ENCODE measurements around the gene GALNT10. TPM values are rescaled to one million over a fixed set of nuclear protein-coding genes. Genes with fewer than 3 reads are reported as not detected.

Gene GALNT10
- total and polyA plus RNA-seq, 2 of the 8 experiments (the other 6 are each of a cell fraction or from before 2014, with no cell fraction given): 4.6 to 15.5 TPM

- no peak overlapping the region for H2AK5ac ChIP-seq (ENCODE audit: low read depth, low read length)
- no peak overlapping the region for H2BK15ac ChIP-seq (ENCODE audit: low read length)
- H3K27ac ChIP-seq (ENCODE audit: low read depth, low read length): no peak overlapping the region
- no peak overlapping the region for H3K56ac ChIP-seq (replicated peaks; ENCODE audit: insufficient read length, low read depth, low read length)
- H3K4me3 ChIP-seq (ENCODE audit: extremely low read depth in 1 of 4, insufficient read depth in 2 of 4, low read depth in 3 of 4, low read length in 4 of 4): no peak overlapping the region
- no peak overlapping the region for H4K91ac ChIP-seq (replicated peaks; ENCODE audit: insufficient read length, low read length)
- DNase-seq (ENCODE audit: low read depth in 1 of 2, low spot score in 2 of 2): no peak
- no peak for FAIRE-seq
- no peak overlapping the region for H3K23ac ChIP-seq (ENCODE audit: insufficient read length)
- H4K5ac ChIP-seq (ENCODE audit: insufficient read length, low read depth, low read length): no peak overlapping the region
- peaks cover 4 to 20% (median 9%) of the 10 kb centered on the region in 4 experiments for H3K4me1 ChIP-seq (replicated peaks in 1 of 4; ENCODE audit: control insufficient read depth in 3 of 4, insufficient read depth in 4 of 4, low read length in 3 of 4)
- no peaks in the 10 kb centered on the region for H3K79me1 ChIP-seq (ENCODE audit: low read depth, low read length)
- no peak overlapping the region for H2BK20ac ChIP-seq (ENCODE audit: low read length)
- no peaks in the 10 kb centered on the region for H3K36me3 ChIP-seq (ENCODE audit: control insufficient read depth in 2 of 4, insufficient read depth in 4 of 4, low read length in 3 of 4)
- no peaks in the 10 kb centered on the region for H3K27me3 ChIP-seq (replicated peaks in 1 of 4; ENCODE audit: control insufficient read depth in 3 of 4, extremely low read depth in 1 of 4, insufficient read depth in 3 of 4, low read length in 3 of 4)
- H4K8ac ChIP-seq (ENCODE audit: extremely low read depth, insufficient read depth, low read length): no peak overlapping the region
- CTCF ChIA-PET (ENCODE audit: partially characterized antibody): interaction anchor here (0.8 kb wide), 1 partner anchor 26 kb away, joined by 4 read pairs; no protein-coding TSS in a partner anchor
- no peak overlapping the region for H2BK5ac ChIP-seq (ENCODE audit: low read depth, low read length)
- no peaks in the 10 kb centered on the region for H3K23me2 ChIP-seq (ENCODE audit: low read depth, low read length)
- no peak overlapping the region for H2AFZ ChIP-seq (ENCODE audit: low read length)
- H3K9ac ChIP-seq (replicated peaks in 1 of 4; ENCODE audit: extremely low read depth in 1 of 4, low read depth in 3 of 4, low read length in 3 of 4): no peak overlapping the region
- no peak overlapping the region for H3K18ac ChIP-seq (ENCODE audit: extremely low read depth, low read length)
- H3K79me2 ChIP-seq (ENCODE audit: control insufficient read depth in 1 of 2, insufficient read depth in 2 of 2, low read length in 2 of 2): no peaks in the 10 kb centered on the region
- POLR2A ChIA-PET (ENCODE audit: partially characterized antibody): no interaction called here
- H3K14ac ChIP-seq (ENCODE audit: insufficient read length): no peak overlapping the region
- no peaks in the 10 kb centered on the region for H4K20me1 ChIP-seq (replicated peaks in 1 of 2; ENCODE audit: control insufficient read depth in 1 of 2, insufficient read depth in 2 of 2, low read length in 2 of 2)
- no peak overlapping the region for H2BK120ac ChIP-seq (replicated peaks; ENCODE audit: low read depth, low read length)
- peaks cover 4 to 6% of the 10 kb centered on the region in 2 experiments; a peak in 2 of 4 replicates for H3K9me3 ChIP-seq (ENCODE audit: insufficient read depth in 2 of 2, low read depth in 1 of 2, low read length in 1 of 2)
- H2BK12ac ChIP-seq (ENCODE audit: low read depth, low read length): no peak overlapping the region
- 82% methylated on average over 3 of the region's 3 CpGs; no CpG with 5 or more reads in 1 of the 2 experiments for WGBS, 2 experiments (ENCODE audit: extremely low coverage in 1 of 2, insufficient coverage in 1 of 2, insufficient read length in 1 of 2, insufficient replicate concordance in 2 of 2, low coverage in 1 of 2, low lambda C conversion rate in 2 of 2, missing lambda C conversion rate in 1 of 2)
- H3K4me2 ChIP-seq (ENCODE audit: insufficient read depth in 1 of 2, low read depth in 2 of 2, low read length in 2 of 2): no peak overlapping the region
- H3K4ac ChIP-seq (replicated peaks; ENCODE audit: insufficient read length, low read depth, low read length): no peak overlapping the region
- TF ChIP-seq ZNF274 (IDR thresholded peaks at IDR 0.05; ENCODE audit: borderline replicate concordance, extremely low read depth, low read length) (no peak), MAFK (IDR thresholded peaks at IDR 0.05; ENCODE audit: low read depth, low read length) (no peak)
Measured at GRCh38 chr5:154223320-154223719, 32.8 kb downstream of the GALNT10 start.
